Measurements from ENCODE around the gene PEX14.

DNA sequence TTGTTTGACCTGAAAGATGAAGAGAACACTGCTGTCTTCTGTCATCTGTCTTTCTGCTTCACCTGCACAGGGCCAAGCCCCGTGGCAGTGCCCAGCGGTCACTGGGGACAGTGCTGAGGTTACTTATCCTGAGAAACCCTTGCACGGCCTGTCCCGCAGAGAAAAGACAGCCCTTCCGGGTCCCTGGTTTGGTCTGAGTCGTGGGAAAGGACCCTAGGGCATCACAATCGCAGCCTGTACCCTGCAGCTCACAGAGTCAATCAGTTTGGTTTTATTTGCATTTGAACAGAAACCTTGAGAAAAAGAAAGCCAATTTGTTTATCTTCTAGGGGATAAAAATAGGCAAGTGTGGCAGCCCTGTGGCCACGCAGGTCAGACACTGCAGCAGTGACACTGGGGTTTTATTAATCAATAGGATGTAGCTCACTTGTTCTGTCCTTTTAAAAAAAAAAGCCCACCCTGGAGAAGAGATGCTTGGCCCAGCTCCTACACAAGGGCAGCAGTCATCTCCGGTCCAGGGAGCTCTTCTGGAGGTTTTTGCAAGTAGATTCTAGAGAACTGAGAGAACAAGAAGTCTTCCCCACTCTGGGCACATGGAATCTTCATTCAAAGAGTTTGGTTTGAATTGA lies 120.0 kb downstream of the PEX14 start:
- TF ChIP-seq POLR2A (IDR thresholded peaks at IDR 0.05; ENCODE audit: low read length): no peak
- TF ChIP-seq GATA1 (IDR thresholded peaks at IDR 0.05; ENCODE audit: low read depth, low read length): no peak

All from erythroblast (primary cell).